Measurements from ENCODE around the gene TNFRSF19. TPM values are rescaled to one million over a fixed set of nuclear protein-coding genes. Genes with fewer than 3 reads are reported as not detected.

TNFRSF19 gene
- total RNA-seq, 1 donor from 2014 or later = 19.0 TPM

DNA sequence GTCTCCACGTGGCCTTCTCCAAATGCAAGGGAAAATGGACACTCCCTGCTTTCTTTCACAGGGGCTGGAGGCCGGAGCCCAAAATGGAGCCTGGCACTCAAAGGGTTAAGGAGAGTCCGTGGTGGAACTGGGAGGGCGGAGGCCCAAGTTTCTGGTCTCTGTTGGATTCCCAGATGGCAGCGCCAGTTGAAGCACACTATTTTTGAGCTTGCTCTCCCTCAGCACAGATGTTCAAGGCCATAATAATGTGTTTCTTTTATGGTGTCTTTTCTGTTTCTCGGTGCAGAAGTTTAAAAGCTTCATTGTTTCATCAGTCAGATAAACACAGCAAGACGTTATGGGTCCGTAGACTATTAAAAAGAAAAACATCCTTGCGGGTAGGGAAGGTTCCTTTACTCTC lies 67.6 kb downstream of the TNFRSF19 start:
- no peak for DNase-seq (ENCODE audit: low spot score, unreplicated experiment)
- peaks cover 29% of the 10 kb centered on the region for H3K4me1 Mint-ChIP-seq (ENCODE audit: low read depth)
- H3K9me3 Mint-ChIP-seq (ENCODE audit: low read depth) = no peaks in the 10 kb centered on the region
- H3K4me3 Mint-ChIP-seq (ENCODE audit: low read depth) = no peak overlapping the region
- TF ChIP-seq, protein P1, sequence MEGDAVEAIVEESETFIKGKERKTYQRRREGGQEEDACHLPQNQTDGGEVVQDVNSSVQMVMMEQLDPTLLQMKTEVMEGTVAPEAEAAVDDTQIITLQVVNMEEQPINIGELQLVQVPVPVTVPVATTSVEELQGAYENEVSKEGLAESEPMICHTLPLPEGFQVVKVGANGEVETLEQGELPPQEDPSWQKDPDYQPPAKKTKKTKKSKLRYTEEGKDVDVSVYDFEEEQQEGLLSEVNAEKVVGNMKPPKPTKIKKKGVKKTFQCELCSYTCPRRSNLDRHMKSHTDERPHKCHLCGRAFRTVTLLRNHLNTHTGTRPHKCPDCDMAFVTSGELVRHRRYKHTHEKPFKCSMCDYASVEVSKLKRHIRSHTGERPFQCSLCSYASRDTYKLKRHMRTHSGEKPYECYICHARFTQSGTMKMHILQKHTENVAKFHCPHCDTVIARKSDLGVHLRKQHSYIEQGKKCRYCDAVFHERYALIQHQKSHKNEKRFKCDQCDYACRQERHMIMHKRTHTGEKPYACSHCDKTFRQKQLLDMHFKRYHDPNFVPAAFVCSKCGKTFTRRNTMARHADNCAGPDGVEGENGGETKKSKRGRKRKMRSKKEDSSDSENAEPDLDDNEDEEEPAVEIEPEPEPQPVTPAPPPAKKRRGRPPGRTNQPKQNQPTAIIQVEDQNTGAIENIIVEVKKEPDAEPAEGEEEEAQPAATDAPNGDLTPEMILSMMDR (IDR thresholded peaks at IDR 0.05; ENCODE audit: unreplicated experiment) = no peak
- peaks cover 38% of the 10 kb centered on the region for H3K27me3 Mint-ChIP-seq
- no peak overlapping the region for H3K27ac Mint-ChIP-seq
- H3K36me3 Mint-ChIP-seq (ENCODE audit: insufficient read depth) = peaks cover 3% of the 10 kb centered on the region

GRCh38 chr13:23639674-23640073 lies 69.5 kb downstream of the TNFRSF19 start:
- TF ChIP-seq, protein P1 (IDR thresholded peaks at IDR 0.05; ENCODE audit: unreplicated experiment) = no peak
- Mint-ChIP-seq H3K4me1 (ENCODE audit: low read depth) (peaks cover 16% of the 10 kb centered on the region), H3K27ac (no peak overlapping the region), H3K27me3 (peaks cover 43% of the 10 kb centered on the region), H3K9me3 (ENCODE audit: low read depth) (no peaks in the 10 kb centered on the region), H3K4me3 (ENCODE audit: low read depth) (no peak overlapping the region), H3K36me3 (ENCODE audit: insufficient read depth) (peaks cover 4% of the 10 kb centered on the region)
- DNase-seq (ENCODE audit: low spot score, unreplicated experiment) = no peak

DNA sequence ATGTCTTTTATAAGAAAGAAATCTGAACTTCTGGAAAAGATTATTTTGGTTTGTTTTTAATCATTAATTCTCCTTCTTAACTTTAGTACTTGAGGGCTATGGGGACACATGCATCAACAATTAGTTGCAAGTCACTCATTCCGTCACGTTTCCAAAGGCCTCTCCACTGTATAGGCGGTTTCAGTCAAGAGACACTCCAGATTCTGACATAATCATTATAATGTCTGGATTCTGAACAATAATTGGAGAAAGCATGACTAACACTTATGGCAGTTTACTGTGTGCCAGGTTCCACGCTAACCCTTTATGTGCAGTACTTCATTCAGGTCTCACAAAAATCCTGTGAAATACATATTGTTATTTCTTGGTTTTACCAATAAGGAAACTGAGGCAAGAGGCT lies 71.9 kb downstream of the TNFRSF19 start:
- H3K27me3 Mint-ChIP-seq = peaks cover 33% of the 10 kb centered on the region
- H3K9me3 Mint-ChIP-seq (ENCODE audit: low read depth) = peaks cover 4% of the 10 kb centered on the region
- H3K36me3 Mint-ChIP-seq (ENCODE audit: insufficient read depth) = peaks cover 12% of the 10 kb centered on the region
- no peak for DNase-seq (ENCODE audit: low spot score, unreplicated experiment)
- TF ChIP-seq, protein P1 (IDR thresholded peaks at IDR 0.05; ENCODE audit: unreplicated experiment) = no peak
- no peak overlapping the region for H3K27ac Mint-ChIP-seq
- no peak overlapping the region for H3K4me3 Mint-ChIP-seq (ENCODE audit: low read depth)
- peaks cover 7% of the 10 kb centered on the region for H3K4me1 Mint-ChIP-seq (ENCODE audit: low read depth)

- H3K9me3 Mint-ChIP-seq (ENCODE audit: low read depth) = peaks cover 4% of the 10 kb centered on the region
- TF ChIP-seq, protein P1 (IDR thresholded peaks at IDR 0.05; ENCODE audit: unreplicated experiment) = no peak
- no peak overlapping the region for H3K27ac Mint-ChIP-seq
- peaks cover 19% of the 10 kb centered on the region for H3K27me3 Mint-ChIP-seq
- DNase-seq (ENCODE audit: low spot score, unreplicated experiment) = no peak
- H3K4me1 Mint-ChIP-seq (ENCODE audit: low read depth) = peaks cover 7% of the 10 kb centered on the region
- H3K4me3 Mint-ChIP-seq (ENCODE audit: low read depth) = no peak overlapping the region
- peaks cover 14% of the 10 kb centered on the region for H3K36me3 Mint-ChIP-seq (ENCODE audit: insufficient read depth)
These were observed 73.3 kb downstream of the TNFRSF19 start for GRCh38 chr13:23643338-23644125.

DNA sequence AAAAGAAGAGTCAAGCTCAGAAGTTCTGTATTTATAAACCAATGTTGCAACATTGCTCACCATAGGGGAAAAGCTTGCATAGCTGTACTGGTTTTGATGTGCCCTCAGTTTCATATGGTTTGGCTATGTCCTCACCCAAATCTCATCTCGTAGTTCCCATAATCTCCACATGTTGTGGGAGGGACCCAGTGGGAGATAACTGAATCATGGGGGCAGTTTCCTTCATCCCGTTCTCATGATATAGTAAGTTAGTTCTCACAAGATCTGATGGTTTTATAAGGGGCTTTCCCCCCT lies 73.9 kb downstream of the TNFRSF19 start:
- peaks cover 4% of the 10 kb centered on the region for H3K9me3 Mint-ChIP-seq (ENCODE audit: low read depth)
- peaks cover 12% of the 10 kb centered on the region for H3K36me3 Mint-ChIP-seq (ENCODE audit: insufficient read depth)
- no peak for DNase-seq (ENCODE audit: low spot score, unreplicated experiment)
- H3K27me3 Mint-ChIP-seq = peaks cover 16% of the 10 kb centered on the region
- no peak overlapping the region for H3K4me3 Mint-ChIP-seq (ENCODE audit: low read depth)
- peaks cover 7% of the 10 kb centered on the region for H3K4me1 Mint-ChIP-seq (ENCODE audit: low read depth)
- H3K27ac Mint-ChIP-seq = no peak overlapping the region
- TF ChIP-seq, protein P1 (IDR thresholded peaks at IDR 0.05; ENCODE audit: unreplicated experiment) = no peak

Measured in progenitor cell of endocrine pancreas (in vitro differentiated cells).